HEK293 (cell line): ENCODE data around the gene MYBBP1A.

ENCODE experiments used
- HOXC10 ChIP-seq: sonication (generic); formaldehyde crosslinking; IDR thresholded peaks from 2 replicates; pipeline ENCODE4 v1.8.1; 2023; ENCODE audit warnings: mild to moderate bottlenecking, missing genetic modification reagents
- KLF9 ChIP-seq: fragments of 450-650 bp; formaldehyde crosslinking; IDR thresholded peaks from 2 replicates; pipeline ENCODE4 v1.5.1; 2016; ENCODE audit warnings: missing biosample characterization, missing genetic modification characterization, low read depth
- MZF1 ChIP-seq: fragments of 450-650 bp; formaldehyde crosslinking; IDR thresholded peaks from 2 replicates; pipeline ENCODE4 v1.5.1; 2017; ENCODE audit warnings: missing biosample characterization, missing genetic modification characterization, borderline replicate concordance
- SETDB1 ChIP-seq: IDR thresholded peaks from one replicate; pipeline ENCODE4 v1.6.1; 2017; ENCODE audit warnings: mild to moderate bottlenecking, low read length, moderate library complexity, mixed read lengths; ENCODE audit not compliant: insufficient read length
- SP7 ChIP-seq: fragments of 450-650 bp; formaldehyde crosslinking; IDR thresholded peaks from 2 replicates; pipeline ENCODE4 v1.5.1; 2016; ENCODE audit warnings: missing biosample characterization, missing genetic modification characterization
- TRIM28 ChIP-seq: IDR thresholded peaks from 2 replicates; pipeline ENCODE4 v1.6.1; 2011; ENCODE audit warnings: low read length, control low read depth, borderline replicate concordance
- ZBTB49 ChIP-seq: fragments of 450-650 bp; formaldehyde crosslinking; IDR thresholded peaks from 2 replicates; pipeline ENCODE4 v1.5.1; 2016; ENCODE audit warnings: missing biosample characterization, missing genetic modification characterization, low read depth
- ZNF132 ChIP-seq: fragments of 450-650 bp; formaldehyde crosslinking; IDR thresholded peaks from 2 replicates; pipeline ENCODE4 v1.5.1; 2017; ENCODE audit warnings: missing biosample characterization, missing genetic modification characterization, borderline replicate concordance
- ZNF138 ChIP-seq: fragments of 450-650 bp; formaldehyde crosslinking; IDR thresholded peaks from 2 replicates; pipeline ENCODE4 v1.5.1; 2016; ENCODE audit warnings: missing biosample characterization, missing genetic modification characterization, borderline replicate concordance
- ZNF175 ChIP-seq: fragments of 450-650 bp; formaldehyde crosslinking; IDR thresholded peaks from 2 replicates; pipeline ENCODE4 v1.5.1; 2016; ENCODE audit warnings: missing biosample characterization, missing genetic modification characterization
- ZNF404 ChIP-seq: fragments of 450-650 bp; formaldehyde crosslinking; IDR thresholded peaks from 2 replicates; pipeline ENCODE4 v1.5.1; 2017; ENCODE audit warnings: missing biosample characterization, missing genetic modification characterization
- ZNF473 ChIP-seq: fragments of 450-650 bp; formaldehyde crosslinking; IDR thresholded peaks from 2 replicates; pipeline ENCODE4 v1.5.1; 2017; ENCODE audit warnings: missing biosample characterization, missing genetic modification characterization
- ZNF521 ChIP-seq: fragments of 450-650 bp; formaldehyde crosslinking; IDR thresholded peaks from 2 replicates; pipeline ENCODE4 v1.5.1; 2017; ENCODE audit warnings: missing biosample characterization, mild to moderate bottlenecking, missing genetic modification characterization
- ZNF623 ChIP-seq: fragments of 450-650 bp; formaldehyde crosslinking; IDR thresholded peaks from 2 replicates; pipeline ENCODE4 v1.5.1; 2016; ENCODE audit warnings: missing biosample characterization, missing genetic modification characterization
- ZSCAN16 ChIP-seq: fragments of 450-650 bp; formaldehyde crosslinking; IDR thresholded peaks from 2 replicates; pipeline ENCODE4 v1.5.1; 2016; ENCODE audit warnings: missing biosample characterization, missing genetic modification characterization
- TF ChIP-seq, protein P1 (sequence below): fragments of 450-650 bp; formaldehyde crosslinking; IDR thresholded peaks from 2 replicates; pipeline ENCODE4 v1.5.1; 2017; ENCODE audit warnings: missing biosample characterization, missing genetic modification characterization
- TF ChIP-seq, protein P2 (sequence below): fragments of 450-650 bp; formaldehyde crosslinking; conservative IDR thresholded peaks from 2 replicates; pipeline ENCODE4 v1.5.1; 2016; ENCODE audit warnings: low read depth, missing biosample characterization, missing genetic modification characterization
- TF ChIP-seq, protein P3 (sequence below): fragments of 450-650 bp; formaldehyde crosslinking; optimal IDR thresholded peaks from 2 replicates; pipeline ENCODE3; 2016; ENCODE audit warnings: missing biosample characterization, mild to moderate bottlenecking, missing genetic modification characterization
- TF ChIP-seq, protein P4 (sequence below): fragments of 450-650 bp; formaldehyde crosslinking; IDR thresholded peaks from 2 replicates; pipeline ENCODE4 v1.5.1; 2016; ENCODE audit warnings: missing biosample characterization, missing genetic modification characterization
- TF ChIP-seq, protein P5 (sequence below): fragments of 450-650 bp; formaldehyde crosslinking; IDR thresholded peaks from 2 replicates; pipeline ENCODE4 v1.5.1; 2016; ENCODE audit warnings: missing biosample characterization, missing genetic modification characterization

Gene MYBBP1A

GRCh38 chr17:4540224-4540651 is 14.9 kb downstream of the MYBBP1A start (continued):
- TF ChIP-seq, protein P1, sequence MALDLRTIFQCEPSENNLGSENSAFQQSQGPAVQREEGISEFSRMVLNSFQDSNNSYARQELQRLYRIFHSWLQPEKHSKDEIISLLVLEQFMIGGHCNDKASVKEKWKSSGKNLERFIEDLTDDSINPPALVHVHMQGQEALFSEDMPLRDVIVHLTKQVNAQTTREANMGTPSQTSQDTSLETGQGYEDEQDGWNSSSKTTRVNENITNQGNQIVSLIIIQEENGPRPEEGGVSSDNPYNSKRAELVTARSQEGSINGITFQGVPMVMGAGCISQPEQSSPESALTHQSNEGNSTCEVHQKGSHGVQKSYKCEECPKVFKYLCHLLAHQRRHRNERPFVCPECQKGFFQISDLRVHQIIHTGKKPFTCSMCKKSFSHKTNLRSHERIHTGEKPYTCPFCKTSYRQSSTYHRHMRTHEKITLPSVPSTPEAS (tag by site-specific recombination): 0 out of 2 replicates have a peak, but pooled peaks have one; percentile 15
- no peak for TF ChIP-seq ZSCAN16 (tag by site-specific recombination)
- TF ChIP-seq ZNF473 (tag by site-specific recombination): no peak
- TF ChIP-seq ZNF521: no peak
- no peak for TF ChIP-seq ZNF175
- TF ChIP-seq ZNF132: no peak
- TF ChIP-seq ZBTB49 (tag by site-specific recombination): no peak
- no peak for TF ChIP-seq ZNF623 (tag by site-specific recombination)
- no peak for TF ChIP-seq ZNF138 (tag by site-specific recombination)
- no peak for TF ChIP-seq HOXC10 (CRISPR knock-in tag)
- no peak for TF ChIP-seq TRIM28
- no peak for TF ChIP-seq SP7 (tag by site-specific recombination)
- TF ChIP-seq KLF9 (tag by site-specific recombination): no peak
- TF ChIP-seq ZNF404 (tag by site-specific recombination): no peak
- TF ChIP-seq MZF1 (tag by site-specific recombination): no peak
- TF ChIP-seq, protein P2, sequence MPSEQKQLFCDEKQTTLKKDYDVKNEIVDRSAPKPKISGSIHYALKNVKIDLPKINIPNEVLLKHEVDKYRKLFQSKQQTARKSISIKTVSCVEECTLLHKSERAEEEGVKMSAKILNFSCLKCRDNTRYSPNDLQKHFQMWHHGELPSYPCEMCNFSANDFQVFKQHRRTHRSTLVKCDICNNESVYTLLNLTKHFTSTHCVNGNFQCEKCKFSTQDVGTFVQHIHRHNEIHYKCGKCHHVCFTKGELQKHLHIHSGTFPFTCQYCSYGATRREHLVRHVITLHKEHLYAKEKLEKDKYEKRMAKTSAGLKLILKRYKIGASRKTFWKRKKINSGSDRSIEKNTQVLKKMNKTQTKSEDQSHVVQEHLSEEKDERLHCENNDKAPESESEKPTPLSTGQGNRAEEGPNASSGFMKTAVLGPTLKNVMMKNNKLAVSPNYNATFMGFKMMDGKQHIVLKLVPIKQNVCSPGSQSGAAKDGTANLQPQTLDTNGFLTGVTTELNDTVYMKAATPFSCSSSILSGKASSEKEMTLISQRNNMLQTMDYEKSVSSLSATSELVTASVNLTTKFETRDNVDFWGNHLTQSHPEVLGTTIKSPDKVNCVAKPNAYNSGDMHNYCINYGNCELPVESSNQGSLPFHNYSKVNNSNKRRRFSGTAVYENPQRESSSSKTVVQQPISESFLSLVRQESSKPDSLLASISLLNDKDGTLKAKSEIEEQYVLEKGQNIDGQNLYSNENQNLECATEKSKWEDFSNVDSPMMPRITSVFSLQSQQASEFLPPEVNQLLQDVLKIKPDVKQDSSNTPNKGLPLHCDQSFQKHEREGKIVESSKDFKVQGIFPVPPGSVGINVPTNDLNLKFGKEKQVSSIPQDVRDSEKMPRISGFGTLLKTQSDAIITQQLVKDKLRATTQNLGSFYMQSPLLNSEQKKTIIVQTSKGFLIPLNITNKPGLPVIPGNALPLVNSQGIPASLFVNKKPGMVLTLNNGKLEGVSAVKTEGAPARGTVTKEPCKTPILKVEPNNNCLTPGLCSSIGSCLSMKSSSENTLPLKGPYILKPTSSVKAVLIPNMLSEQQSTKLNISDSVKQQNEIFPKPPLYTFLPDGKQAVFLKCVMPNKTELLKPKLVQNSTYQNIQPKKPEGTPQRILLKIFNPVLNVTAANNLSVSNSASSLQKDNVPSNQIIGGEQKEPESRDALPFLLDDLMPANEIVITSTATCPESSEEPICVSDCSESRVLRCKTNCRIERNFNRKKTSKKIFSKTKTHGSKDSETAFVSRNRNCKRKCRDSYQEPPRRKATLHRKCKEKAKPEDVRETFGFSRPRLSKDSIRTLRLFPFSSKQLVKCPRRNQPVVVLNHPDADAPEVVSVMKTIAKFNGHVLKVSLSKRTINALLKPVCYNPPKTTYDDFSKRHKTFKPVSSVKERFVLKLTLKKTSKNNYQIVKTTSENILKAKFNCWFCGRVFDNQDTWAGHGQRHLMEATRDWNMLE (tag by site-specific recombination): no peak
- no peak for TF ChIP-seq SETDB1
- TF ChIP-seq, protein P3, sequence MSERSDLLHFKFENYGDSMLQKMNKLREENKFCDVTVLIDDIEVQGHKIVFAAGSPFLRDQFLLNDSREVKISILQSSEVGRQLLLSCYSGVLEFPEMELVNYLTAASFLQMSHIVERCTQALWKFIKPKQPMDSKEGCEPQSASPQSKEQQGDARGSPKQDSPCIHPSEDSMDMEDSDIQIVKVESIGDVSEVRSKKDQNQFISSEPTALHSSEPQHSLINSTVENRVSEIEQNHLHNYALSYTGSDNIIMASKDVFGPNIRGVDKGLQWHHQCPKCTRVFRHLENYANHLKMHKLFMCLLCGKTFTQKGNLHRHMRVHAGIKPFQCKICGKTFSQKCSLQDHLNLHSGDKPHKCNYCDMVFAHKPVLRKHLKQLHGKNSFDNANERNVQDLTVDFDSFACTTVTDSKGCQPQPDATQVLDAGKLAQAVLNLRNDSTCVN (tag by site-specific recombination): no peak
- TF ChIP-seq, protein P4, sequence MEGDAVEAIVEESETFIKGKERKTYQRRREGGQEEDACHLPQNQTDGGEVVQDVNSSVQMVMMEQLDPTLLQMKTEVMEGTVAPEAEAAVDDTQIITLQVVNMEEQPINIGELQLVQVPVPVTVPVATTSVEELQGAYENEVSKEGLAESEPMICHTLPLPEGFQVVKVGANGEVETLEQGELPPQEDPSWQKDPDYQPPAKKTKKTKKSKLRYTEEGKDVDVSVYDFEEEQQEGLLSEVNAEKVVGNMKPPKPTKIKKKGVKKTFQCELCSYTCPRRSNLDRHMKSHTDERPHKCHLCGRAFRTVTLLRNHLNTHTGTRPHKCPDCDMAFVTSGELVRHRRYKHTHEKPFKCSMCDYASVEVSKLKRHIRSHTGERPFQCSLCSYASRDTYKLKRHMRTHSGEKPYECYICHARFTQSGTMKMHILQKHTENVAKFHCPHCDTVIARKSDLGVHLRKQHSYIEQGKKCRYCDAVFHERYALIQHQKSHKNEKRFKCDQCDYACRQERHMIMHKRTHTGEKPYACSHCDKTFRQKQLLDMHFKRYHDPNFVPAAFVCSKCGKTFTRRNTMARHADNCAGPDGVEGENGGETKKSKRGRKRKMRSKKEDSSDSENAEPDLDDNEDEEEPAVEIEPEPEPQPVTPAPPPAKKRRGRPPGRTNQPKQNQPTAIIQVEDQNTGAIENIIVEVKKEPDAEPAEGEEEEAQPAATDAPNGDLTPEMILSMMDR (tag by site-specific recombination): peak; percentile 76
- TF ChIP-seq, protein P5, sequence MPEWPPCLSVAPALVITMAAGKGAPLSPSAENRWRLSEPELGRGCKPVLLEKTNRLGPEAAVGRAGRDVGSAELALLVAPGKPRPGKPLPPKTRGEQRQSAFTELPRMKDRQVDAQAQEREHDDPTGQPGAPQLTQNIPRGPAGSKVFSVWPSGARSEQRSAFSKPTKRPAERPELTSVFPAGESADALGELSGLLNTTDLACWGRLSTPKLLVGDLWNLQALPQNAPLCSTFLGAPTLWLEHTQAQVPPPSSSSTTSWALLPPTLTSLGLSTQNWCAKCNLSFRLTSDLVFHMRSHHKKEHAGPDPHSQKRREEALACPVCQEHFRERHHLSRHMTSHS (tag by site-specific recombination): no peak
